NCI-H69 (cell line): ENCODE measurements around the gene RAPGEFL1.
"Not testable (repeated sequence)": the region's sequence is repeated elsewhere in the genome, so short reads cannot be mapped to it uniquely, and the experiment has no call there.

ENCODE experiments used
- DNase-seq: peaks from one replicate; lab custom pipeline; 2025; lab: John Stamatoyannopoulos, UW

Gene RAPGEFL1

GRCh38 chr17:40177275-40177874 is at the start of gene RAPGEFL1:
RAPGEFL1 (plus strand) TSS chr17:40177470; CDS start chr17:40177862, 392 bp downstream.
- DNase-seq, result peak; percentile 87

GRCh38 chr17:40129498-40129897 is 47.8 kb upstream of the RAPGEFL1 start:
- no peak for DNase-seq

- DNase-seq, result no peak
These were observed 46.8 kb upstream of the RAPGEFL1 start for GRCh38 chr17:40130352-40131042.

GRCh38 chr17:40134184-40134583 is 43.1 kb upstream of the RAPGEFL1 start:
- DNase-seq, result no peak

GRCh38 chr17:40135817-40136216 is 41.5 kb upstream of the RAPGEFL1 start:
- DNase-seq, result no peak

- DNase-seq, result no peak
These were observed 37.7 kb upstream of the RAPGEFL1 start for GRCh38 chr17:40139566-40140058.

- not testable (repeated sequence) for DNase-seq
These were observed 34.1 kb upstream of the RAPGEFL1 start for GRCh38 chr17:40143166-40143565.

GRCh38 chr17:40145476-40145875 is 31.8 kb upstream of the RAPGEFL1 start:
- DNase-seq, result no peak

- no peak for DNase-seq
These were observed 28.7 kb upstream of the RAPGEFL1 start for GRCh38 chr17:40148527-40148926.

- no peak for DNase-seq
These were observed 27.0 kb upstream of the RAPGEFL1 start for GRCh38 chr17:40150276-40150675.

GRCh38 chr17:40151414-40151963 is 25.8 kb upstream of the RAPGEFL1 start:
- no peak for DNase-seq

GRCh38 chr17:40153603-40154236 is 23.6 kb upstream of the RAPGEFL1 start:
- no peak for DNase-seq

GRCh38 chr17:40157973-40158372 is 19.3 kb upstream of the RAPGEFL1 start:
- no peak for DNase-seq

- no peak for DNase-seq
These were observed 18.7 kb upstream of the RAPGEFL1 start for GRCh38 chr17:40158438-40159013.

GRCh38 chr17:40159456-40159855 is 17.8 kb upstream of the RAPGEFL1 start:
- DNase-seq, result no peak

- no peak for DNase-seq
These were observed 9.5 kb upstream of the RAPGEFL1 start for GRCh38 chr17:40167685-40168261.

- peak; percentile 34 for DNase-seq
These were observed 8.9 kb upstream of the RAPGEFL1 start for GRCh38 chr17:40168262-40168832.

GRCh38 chr17:40170325-40170724 is 6.9 kb upstream of the RAPGEFL1 start:
- DNase-seq, result no peak

- DNase-seq, result no peak
These were observed 5.5 kb upstream of the RAPGEFL1 start for GRCh38 chr17:40171750-40172149.

- DNase-seq, result no peak
These were observed 4.0 kb upstream of the RAPGEFL1 start for GRCh38 chr17:40173091-40173777.

- no peak for DNase-seq
These were observed 3.5 kb upstream of the RAPGEFL1 start for GRCh38 chr17:40173778-40174135.
